K562 (cell line): Measurements from ENCODE around the gene AWAT1. TPM values are rescaled to one million over a fixed set of nuclear protein-coding genes. Genes with fewer than 3 reads are reported as not detected.
"Not testable (repeated sequence)": the region's sequence is repeated elsewhere in the genome, so short reads cannot be mapped to it uniquely, and the experiment has no call there.

Experiments used
- ATAC-seq: fragments of 200-7000 bp; cut with Tn5 transposase; 3 replicates; pipeline ENCODE4 v1.9.1; 2020; ENCODE audit warnings: moderate library complexity
- BruUV-seq: library from RNA; stranded (reverse); fragments of 400-500 nt; replicated peaks from 2 replicates; lab custom pipeline; 2021; lab: Mats Ljungman, UMichigan
- CTCF ChIA-PET: fragments of 300-600 bp; formaldehyde crosslinking; extraction: SDS; loops from one replicate; lab custom pipeline; 2021; ENCODE audit warnings: low intra/inter-chr PET ratio; lab: Yijun Ruan, JAX
- POLR2A ChIA-PET: fragments of 300-600, 350-650 bp; sonication (Branson Sonifier 250); formaldehyde crosslinking; extraction: SDS; loops from one replicate; lab custom pipeline; 2021; ENCODE audit warnings: antibody characterized with exemption, inconsistent platforms; lab: Yijun Ruan, JAX
- DNase-seq, 4 experiments: peaks; one replicate each; pipeline versions ENCODE4 v3.0.0 to v3.0.0-alpha.2; 2011 to 2018; ENCODE audit warnings: low spot score in 3 of 4, mixed read lengths in 3 of 4; ENCODE audit errors: extremely low read depth in 1 of 4
- FAIRE-seq: peaks from 2 replicates; lab custom pipeline; 2011; peaks lifted over from hg19 to GRCh38; lab: Jason Lieb, UNC
- H2AFZ ChIP-seq: 2 replicates; pipeline ENCODE4 v1.6.0; 2011; ENCODE audit warnings: low read depth, low read length, control low read depth, inconsistent platforms
- H3K27ac ChIP-seq: fragments of 200-600 bp; 3 replicates; pipeline ENCODE4 v1.8.0; 2011; ENCODE audit warnings: low read depth, mild to moderate bottlenecking, control low read depth, inconsistent platforms, low read length, moderate library complexity, mixed read lengths; ENCODE audit errors: extremely low read depth
- H3K27me3 ChIP-seq, 2 experiments: fragments of 300-600 bp in 1 of 2; 2 replicates in 1 of 2; 3 replicates in 1 of 2; pipeline versions ENCODE4 v1.6.0 to v1.8.0; 2011; ENCODE audit warnings: inconsistent platforms in 2 of 2, low read length in 2 of 2, mild to moderate bottlenecking in 1 of 2, mixed read lengths in 1 of 2, moderate library complexity in 1 of 2; ENCODE audit not compliant: control insufficient read depth in 2 of 2, insufficient read depth in 2 of 2
- H3K36me3 ChIP-seq: fragments of 300-600 bp; 3 replicates; pipeline ENCODE4 v1.8.0; 2011; ENCODE audit warnings: mild to moderate bottlenecking, low read length, inconsistent platforms; ENCODE audit not compliant: control insufficient read depth, insufficient read depth
- H3K4me1 ChIP-seq, 2 experiments: fragments of 200-600 bp in 1 of 2; replicated peaks in 1 of 2; 2 replicates in 1 of 2; 3 replicates in 1 of 2; pipeline versions ENCODE4 v1.5.1 to v1.8.0; 2011; ENCODE audit warnings: inconsistent platforms in 2 of 2, low read length in 2 of 2, mild to moderate bottlenecking in 1 of 2, mixed read lengths in 1 of 2, moderate library complexity in 1 of 2; ENCODE audit not compliant: control insufficient read depth in 2 of 2, insufficient read depth in 2 of 2
- H3K4me2 ChIP-seq: 2 replicates; pipeline ENCODE4 v1.6.1; 2011; ENCODE audit warnings: low read length, control low read depth, inconsistent platforms, mixed read lengths; ENCODE audit not compliant: insufficient read depth
- H3K4me3 ChIP-seq: fragments of 200-600 bp; sonication (generic), shearing (Covaris generic); 2 replicates; pipeline ENCODE4 v1.5.1; 2016; ENCODE audit warnings: control low read depth, inconsistent platforms
- H3K79me2 ChIP-seq: fragments of 200-600 bp; 3 replicates; pipeline ENCODE4 v1.8.0; 2011; ENCODE audit warnings: low read length, inconsistent platforms; ENCODE audit not compliant: control insufficient read depth, insufficient read depth
- H3K9ac ChIP-seq, 2 experiments: 2 replicates each; pipeline versions ENCODE4 v1.6.0 to v1.6.1; 2011; ENCODE audit warnings: low read depth in 2 of 2, low read length in 2 of 2, control low read depth in 1 of 2, inconsistent platforms in 1 of 2, mild to moderate bottlenecking in 1 of 2, mixed read lengths in 1 of 2; ENCODE audit not compliant: insufficient read depth in 1 of 2
- H3K9me1 ChIP-seq: one replicate; pipeline ENCODE4 v1.6.0; 2011; ENCODE audit warnings: inconsistent platforms, mild to moderate bottlenecking, low read length, moderate library complexity; ENCODE audit not compliant: control insufficient read depth, insufficient read depth
- H3K9me3 ChIP-seq: replicated peaks from 2 replicates; pipeline ENCODE4 v1.5.1; 2011; ENCODE audit warnings: low read depth, low read length, inconsistent platforms; ENCODE audit not compliant: control insufficient read depth, insufficient read depth
- H4K20me1 ChIP-seq: replicated peaks from 2 replicates; pipeline ENCODE4 v1.6.1; 2011; ENCODE audit warnings: low read length, inconsistent platforms, mixed read lengths; ENCODE audit not compliant: control insufficient read depth, insufficient read depth
- MEIS2 ChIP-seq: fragments of 450-650 bp; IDR thresholded peaks from 2 replicates; pipeline ENCODE4 v1.6.1; 2014; ENCODE audit warnings: mild to moderate bottlenecking; ENCODE audit not compliant: partially characterized antibody
- MNT ChIP-seq, 2 experiments: fragments of 450-650 bp; conservative IDR thresholded peaks; 2 replicates each; pipeline ENCODE4 v1.6.1; 2017; ENCODE audit warnings: mild to moderate bottlenecking in 2 of 2, moderate library complexity in 2 of 2
- WGBS: fragments of 100-300 bp; shearing (Covaris generic); methylation state at CpG from one replicate; pipeline ENCODE4 v1.1.6; 2016; ENCODE audit warnings: low coverage, mixed read lengths; ENCODE audit not compliant: insufficient coverage; ENCODE audit errors: missing lambda C conversion rate; 5-methylcytosine and 5-hydroxymethylcytosine counted together
- in situ Hi-C: fragments of 300-500 bp; cut with MboI; formaldehyde crosslinking; loops from 4 replicates; pipeline ENCODE4 v1.15.0; 2018; ENCODE audit warnings: inconsistent platforms, mixed read lengths
- intact Hi-C: fragments of 100-400 bp; cut with micrococcal nuclease; formaldehyde crosslinking; loops from 2 replicates; pipeline ENCODE4 v1.14.2; 2022
- polyA plus RNA-seq, 8 experiments: library from polyadenylated mRNA; depleted of rRNA in 4 of 8; stranded (reverse) in 5 of 8; unstranded in 3 of 8; fragments of >200 nt; fragmentation: Nextera tagmentation in 2 of 8; fragmentation: Illumina TruSeq in 1 of 8; extraction: Ambion mirVana in 2 of 8; extraction: Trizol in 1 of 8; gene quantifications; 2 replicates each; pipeline versions ENCODE4 v1.2.1 to v1.2.3, GENCODE V29; 2011 to 2014; ENCODE audit warnings: inconsistent platforms in 1 of 8, missing spikeins in 1 of 8
- total RNA-seq, 7 experiments: library from RNA; depleted of rRNA in 6 of 7; stranded (reverse); fragments of >200 nt in 6 of 7; fragmentation: Illumina TruSeq in 2 of 7; extraction: Trizol in 2 of 7; gene quantifications; 2 replicates each; pipeline versions ENCODE4 v1.2.1 to v1.2.3, GENCODE V29; 2011 to 2021; ENCODE audit warnings: low replicate concordance in 1 of 7

The AWAT1 gene
- total and polyA plus RNA-seq, 9 of the 15 experiments (the other 6 are each of a cell fraction or from before 2014, with no cell fraction given): not detected

DNA sequence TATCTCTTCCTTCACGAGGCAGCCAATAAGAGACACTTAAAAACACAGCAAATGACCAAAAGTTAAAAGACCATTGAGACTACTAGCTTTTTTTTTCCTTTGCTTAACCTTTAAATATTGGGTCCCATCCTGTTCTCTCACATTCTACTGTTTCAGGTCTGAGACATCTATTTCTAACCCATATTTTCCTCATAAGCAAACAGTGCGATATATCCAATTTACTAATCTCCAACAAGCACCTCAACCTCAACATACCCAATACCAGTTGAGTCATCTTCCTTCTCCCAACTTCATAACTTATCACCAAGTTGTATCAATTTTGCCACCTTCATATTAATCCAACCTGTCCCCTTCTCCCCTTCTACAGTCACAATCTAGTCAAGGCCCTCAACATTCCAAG, 7.0 kb downstream of the AWAT1 start:
- 0% methylated on average over 2 of the region's 2 CpGs for WGBS
- Histone ChIP-seq H3K27me3 (peaks cover 3 to 14% of the 10 kb centered on the region in 2 experiments; a peak in 1 of 5 replicates), H4K20me1 (no peaks in the 10 kb centered on the region), H3K27ac (no peak overlapping the region), H3K4me2 (no peak overlapping the region), H3K4me3 (no peak overlapping the region), H3K79me2 (no peaks in the 10 kb centered on the region), H3K36me3 (no peaks in the 10 kb centered on the region), H3K4me1 (no peaks in the 10 kb centered on the region), H3K9me3 (no peaks in the 10 kb centered on the region), H3K9me1 (no peaks in the 10 kb centered on the region), H3K9ac (no peak overlapping the region), H2AFZ (no peak overlapping the region)
- TF ChIP-seq MNT (conservative IDR thresholded peaks at IDR 0.05) (no peak), MEIS2 (no peak)
- ChIA-PET CTCF (no interaction called here), POLR2A (no interaction called here)
- FAIRE-seq: no peak
- intact Hi-C loops (no loop called here), in situ Hi-C loops (no loop called here)
- no peak for ATAC-seq
- no TSS peak for BruUV-seq
- DNase-seq: no peak

- H3K79me2 ChIP-seq, H3K4me1 ChIP-seq, H3K36me3 ChIP-seq, H3K27me3 ChIP-seq, H3K9ac ChIP-seq, H3K9me1 ChIP-seq, BruUV-seq, DNase-seq, intact Hi-C loops, H2AFZ ChIP-seq, H3K9me3 ChIP-seq, H4K20me1 ChIP-seq, H3K27ac ChIP-seq, in situ Hi-C loops, ATAC-seq, CTCF ChIA-PET, POLR2A ChIA-PET, H3K4me3 ChIP-seq, H3K4me2 ChIP-seq, FAIRE-seq: not testable (repeated sequence)
- 3% methylated on average over 5 of the region's 5 CpGs for WGBS
Measured at GRCh38 chrX:70243601-70244000, 9.1 kb downstream of the AWAT1 start.
